Pancreas (tissue), 10 donors: ENCODE results near the gene CELF5. TPM values are rescaled to one million over a fixed set of nuclear protein-coding genes. Genes with fewer than 3 reads are reported as not detected.

Experiments used
- ATAC-seq, 4 donors: fragments of 200-7000 bp; cut with Tn5 transposase; one replicate each; pipeline versions ENCODE4 v1.8.0 to v1.9.1; 2020; ENCODE audit warnings: mild to moderate bottlenecking in 4 of 4, moderate library complexity in 4 of 4
- DNase-seq, 6 donors: peaks; one replicate each; pipeline ENCODE4 v3.0.0-alpha.2; 2020
- FAIRE-seq: peaks from 2 replicates; lab custom pipeline; 2012; peaks lifted over from hg19 to GRCh38; lab: Jason Lieb, UNC
- H3K27ac ChIP-seq, 4 donors: fragments of 200-600 bp; sonication (generic); 1 replicate in 3 of 4; 2 replicates in 1 of 4; pipeline versions ENCODE4 v1.5.0 to v1.8.0; 2020
- H3K27me3 ChIP-seq, 4 donors: fragments of 200-600 bp; one replicate each; pipeline ENCODE4 v1.8.0; 2021
- H3K36me3 ChIP-seq, 3 donors: fragments of 200-600 bp; sonication (generic) in 1 of 3; one replicate each; pipeline versions ENCODE4 v1.5.0 to v1.8.0; 2020 to 2021
- H3K4me1 ChIP-seq, 3 donors: fragments of 200-600 bp; one replicate each; pipeline ENCODE4 v1.8.0; 2021
- H3K4me3 ChIP-seq, 4 donors: fragments of 200-600 bp; sonication (generic) in 2 of 4; one replicate each; pipeline versions ENCODE4 v1.5.0 to v1.8.0; 2020 to 2021
- H3K9me3 ChIP-seq, 4 donors: fragments of 200-600 bp; one replicate each; pipeline ENCODE4 v1.8.0; 2021
- WGBS, 2 donors: extraction: QIAGEN DNeasy Blood & Tissue Kit; methylation state at CpG; one replicate each; pipeline ENCODE4 v1.1.7; 2013; 5-methylcytosine and 5-hydroxymethylcytosine counted together
- intact Hi-C, 3 donors: fragments of 100-400 bp; cut with DNase I; formaldehyde crosslinking; loops; one replicate each; pipeline versions ENCODE4 v1.11.1 to v1.14.2; 2022
- polyA plus RNA-seq, 2 donors: library from polyadenylated mRNA; stranded (reverse); fragments of 200-250 nt; gene quantifications; one replicate each; pipeline ENCODE4 v1.2.3, GENCODE V29; 2013
- total RNA-seq, 6 donors: library from RNA; stranded (reverse); fragmentation: NEBNext Ultra II Directional in 4 of 6; extraction: Animal tissue kit (Norgen Biotek cat#: 25700) in 4 of 6; gene quantifications; one replicate each; pipeline versions ENCODE4 v1.2.1 to v1.2.4, GENCODE V29; 2021 to 2023
- TF ChIP-seq, protein P1 (sequence below), 4 donors: fragments of 200-600 bp; sonication (generic) in 3 of 4; IDR thresholded peaks; one replicate each; pipeline versions ENCODE4 v1.5.0 to v1.8.0; 2021; ENCODE audit warnings: antibody characterized with exemption in 4 of 4
- donor health status: healthy with polysubstance abuse.
- donor health status: DM: no; HTN: no; CAD: no; lungs with moderate emphysema.
- donor health status: DM: no; HTN: no; CAD: no.
- donor health status: control.
- donor health status: control.
- donor health status: Bipolar disorder and iron deficiency.
- donor health status: DM: yes; HTN: yes; CAD: no.
- donor health status: DM: no; HTN: no; CAD: no.
- donor health status: DM: no; HTN: no; CAD: no.
- donor health status: DM: yes; HTN: yes; CAD: no.

CELF5 gene
- total and polyA plus RNA-seq, 8 donors: 0.30 to 1.6 (median 0.65) TPM

DNA sequence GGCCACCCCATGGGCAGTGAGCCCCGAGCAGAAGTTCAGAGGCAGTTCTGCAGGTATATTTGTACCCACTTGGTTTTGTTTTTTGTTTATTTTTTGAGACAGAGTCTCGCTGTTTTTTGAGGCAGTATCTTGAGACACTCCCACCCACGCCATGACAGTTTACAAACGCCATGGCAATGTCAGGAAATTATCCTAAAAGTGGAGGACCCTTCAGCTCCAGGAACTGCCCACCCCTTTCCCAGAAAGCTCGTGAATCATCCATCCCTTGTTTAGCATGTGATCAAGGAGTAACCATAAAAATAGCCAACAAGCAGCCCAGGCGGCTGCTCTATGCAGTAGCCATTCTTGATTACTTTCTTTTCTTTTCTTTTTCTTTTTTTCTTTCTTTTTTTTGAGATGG lies 41.0 kb downstream of the CELF5 start:
- no peak for DNase-seq
- Histone ChIP-seq H3K27ac (no peak overlapping the region), H3K4me3 (no peak overlapping the region), H3K27me3 (peaks cover 0 to 3% (median 0%) of the 10 kb centered on the region in 4 donors), H3K36me3 (no peaks in the 10 kb centered on the region), H3K4me1 (no peaks in the 10 kb centered on the region), H3K9me3 (no peaks in the 10 kb centered on the region)
- TF ChIP-seq, protein P1, sequence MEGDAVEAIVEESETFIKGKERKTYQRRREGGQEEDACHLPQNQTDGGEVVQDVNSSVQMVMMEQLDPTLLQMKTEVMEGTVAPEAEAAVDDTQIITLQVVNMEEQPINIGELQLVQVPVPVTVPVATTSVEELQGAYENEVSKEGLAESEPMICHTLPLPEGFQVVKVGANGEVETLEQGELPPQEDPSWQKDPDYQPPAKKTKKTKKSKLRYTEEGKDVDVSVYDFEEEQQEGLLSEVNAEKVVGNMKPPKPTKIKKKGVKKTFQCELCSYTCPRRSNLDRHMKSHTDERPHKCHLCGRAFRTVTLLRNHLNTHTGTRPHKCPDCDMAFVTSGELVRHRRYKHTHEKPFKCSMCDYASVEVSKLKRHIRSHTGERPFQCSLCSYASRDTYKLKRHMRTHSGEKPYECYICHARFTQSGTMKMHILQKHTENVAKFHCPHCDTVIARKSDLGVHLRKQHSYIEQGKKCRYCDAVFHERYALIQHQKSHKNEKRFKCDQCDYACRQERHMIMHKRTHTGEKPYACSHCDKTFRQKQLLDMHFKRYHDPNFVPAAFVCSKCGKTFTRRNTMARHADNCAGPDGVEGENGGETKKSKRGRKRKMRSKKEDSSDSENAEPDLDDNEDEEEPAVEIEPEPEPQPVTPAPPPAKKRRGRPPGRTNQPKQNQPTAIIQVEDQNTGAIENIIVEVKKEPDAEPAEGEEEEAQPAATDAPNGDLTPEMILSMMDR (IDR thresholded peaks at IDR 0.05): no peak
- intact Hi-C loops: no loop called here
- no peak for FAIRE-seq
- WGBS, 2 donors: 66 to 79% methylated on average over 6 of the region's 6 CpGs
- ATAC-seq: no peak

- no peak for ATAC-seq
- H3K9me3 ChIP-seq: no peaks in the 10 kb centered on the region
- H3K36me3 ChIP-seq: no peaks in the 10 kb centered on the region
- WGBS, 2 donors: 64 to 71% methylated on average over 19 of the region's 19 CpGs
- H3K4me3 ChIP-seq: no peak overlapping the region
- H3K27ac ChIP-seq: no peak overlapping the region
- no peaks in the 10 kb centered on the region for H3K4me1 ChIP-seq
- TF ChIP-seq, protein P1 (IDR thresholded peaks at IDR 0.05): no peak
- intact Hi-C loops: no loop called here
- no peak for FAIRE-seq
- peaks cover 0 to 3% (median 0%) of the 10 kb centered on the region in 4 donors for H3K27me3 ChIP-seq
- no peak for DNase-seq
These were observed 41.7 kb downstream of the CELF5 start for GRCh38 chr19:3266092-3266693.

DNA sequence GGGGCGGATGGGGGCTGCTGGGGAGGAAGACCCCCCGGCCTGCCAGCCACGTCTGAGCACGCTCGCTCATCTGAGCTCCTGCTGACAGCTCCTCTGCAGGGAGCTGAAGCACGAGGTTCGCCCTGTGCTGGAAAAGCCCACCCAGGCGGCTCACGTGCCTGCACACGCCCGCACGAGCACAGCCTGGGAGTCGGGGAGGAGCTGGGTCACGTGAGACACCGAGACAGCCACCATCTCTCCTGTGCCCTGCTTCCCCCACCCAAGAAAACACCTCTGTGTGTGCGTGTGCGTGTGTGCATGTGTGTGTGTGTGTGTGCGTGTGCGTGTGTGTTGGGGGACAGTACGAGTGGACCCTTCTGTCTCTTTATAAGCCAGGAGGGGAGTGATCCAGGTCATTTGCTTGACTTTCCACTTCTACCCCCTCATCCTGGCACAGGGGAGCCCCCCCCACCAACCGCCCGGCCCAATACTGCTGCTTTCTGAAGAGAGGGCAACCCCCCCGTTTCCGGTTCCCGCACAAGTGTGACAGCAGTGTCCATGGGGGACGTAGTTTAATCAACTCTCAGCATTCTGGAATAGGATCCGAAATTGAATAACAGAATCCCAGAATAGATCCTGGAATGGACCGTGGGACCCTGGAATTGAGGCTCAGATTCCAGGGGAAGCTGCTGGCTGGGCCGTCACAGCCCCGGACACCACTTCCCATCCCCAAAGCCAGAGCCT lies 42.5 kb downstream of the CELF5 start:
- WGBS, 2 donors: 37 to 47% methylated on average over 30 of the region's 30 CpGs
- no peak overlapping the region for H3K27ac ChIP-seq

GRCh38 chr19:3268326-3268725 lies 43.9 kb downstream of the CELF5 start:
- H3K36me3 ChIP-seq: no peaks in the 10 kb centered on the region
- TF ChIP-seq, protein P1 (IDR thresholded peaks at IDR 0.05): no peak
- H3K27ac ChIP-seq: no peak overlapping the region
- no peaks in the 10 kb centered on the region for H3K4me1 ChIP-seq
- H3K27me3 ChIP-seq: peaks cover 0 to 3% (median 0%) of the 10 kb centered on the region in 4 donors
- no peak overlapping the region for H3K4me3 ChIP-seq
- DNase-seq (no peak), ATAC-seq (no peak), FAIRE-seq (no peak)
- no peaks in the 10 kb centered on the region for H3K9me3 ChIP-seq
- WGBS, 2 donors: 70 to 77% methylated on average over 15 of the region's 15 CpGs
- intact Hi-C loops: no loop called here

More for the DNA sequence above, 42.5 kb downstream of the CELF5 start:
- intact Hi-C loops: no loop called here
- Histone ChIP-seq H3K4me1 (no peaks in the 10 kb centered on the region), H3K9me3 (no peaks in the 10 kb centered on the region), H3K27me3 (peaks cover 0 to 3% (median 0%) of the 10 kb centered on the region in 4 donors), H3K4me3 (no peak overlapping the region), H3K36me3 (no peaks in the 10 kb centered on the region)
- FAIRE-seq (no peak), ATAC-seq (no peak), DNase-seq (no peak)
- TF ChIP-seq, protein P1 (IDR thresholded peaks at IDR 0.05): no peak

- H3K27ac ChIP-seq: no peak overlapping the region
- no peak overlapping the region for H3K4me3 ChIP-seq
- H3K27me3 ChIP-seq: peaks cover 0 to 3% (median 0%) of the 10 kb centered on the region in 4 donors
- intact Hi-C loops: no loop called here
- no peak for DNase-seq
- FAIRE-seq: no peak
- H3K4me1 ChIP-seq: no peaks in the 10 kb centered on the region
- no peaks in the 10 kb centered on the region for H3K9me3 ChIP-seq
- 60 to 71% methylated on average over 6 of the region's 6 CpGs for WGBS, 2 donors
- ATAC-seq: no peak
- TF ChIP-seq, protein P1 (IDR thresholded peaks at IDR 0.05): no peak
- H3K36me3 ChIP-seq: no peaks in the 10 kb centered on the region
These were observed 44.3 kb downstream of the CELF5 start for GRCh38 chr19:3268763-3269162.
